ENCODE measurements around the gene PCNT. TPM values are rescaled to one million over a fixed set of nuclear protein-coding genes. Genes with fewer than 3 reads are reported as not detected.

PCNT gene
- total and polyA plus RNA-seq, 7 donors, result 99.4 to 642 (median 248) TPM

GRCh38 chr21:46374761-46375389, 50.9 kb downstream of the PCNT start:
- Histone ChIP-seq H3K4me3 (peak overlapping the region; percentile 60), H3K36me3 (ENCODE audit: insufficient read depth in 1 of 2, low read depth in 1 of 2) (peaks cover 2 to 27% of the 10 kb centered on the region in 2 donors), H3K4me1 (peaks cover 45% of the 10 kb centered on the region), H3K9me3 (no peaks in the 10 kb centered on the region), H3K27ac (peak overlapping the region; percentile 96), H3K27me3 (ENCODE audit: insufficient read depth in 3 of 3, low read length in 2 of 3) (no peaks in the 10 kb centered on the region)
- intact Hi-C loops (cut with DNase I), result no loop called here
- DNase-seq, result peak in 1 of 2 donors; percentile 85
- peak; percentile 70 to 83 (median 74) for ATAC-seq
- TF ChIP-seq CTCF (IDR thresholded peaks at IDR 0.05), result no peak
- WGBS, 3 donors, result 20 to 40% (median 30%) methylated on average over 18 to 21 of the region's 21 CpGs

GRCh38 chr21:46375560-46376230, 51.7 kb downstream of the PCNT start:
- intact Hi-C loops (cut with DNase I), result loop anchor here in 1 of 2 donors (2.0 kb wide), 2 partner anchors 17 to 27 kb away; no protein-coding TSS in a partner anchor
- no peak for TF ChIP-seq CTCF (IDR thresholded peaks at IDR 0.05)
- ATAC-seq (peak; percentile 57 to 78 (median 64)), DNase-seq (peak; percentile 76 to 93)
- Histone ChIP-seq H3K27ac (peak overlapping the region; percentile 96), H3K27me3 (ENCODE audit: insufficient read depth in 3 of 3, low read length in 2 of 3) (no peaks in the 10 kb centered on the region), H3K4me3 (peak overlapping the region; percentile 60), H3K4me1 (peaks cover 51% of the 10 kb centered on the region), H3K36me3 (ENCODE audit: insufficient read depth in 1 of 2, low read depth in 1 of 2) (peaks cover 2 to 27% of the 10 kb centered on the region in 2 donors), H3K9me3 (no peaks in the 10 kb centered on the region)
- WGBS, 3 donors, result 20 to 38% (median 38%) methylated on average over 32 of the region's 32 CpGs

- WGBS, 3 donors, result 36 to 54% (median 44%) methylated on average over 10 of the region's 10 CpGs
- H3K27ac ChIP-seq, result peak overlapping the region; percentile 96
- ATAC-seq, result peak in 3 of 4 donors; percentile 21 to 33 (median 27)
- peak overlapping the region; percentile 60 for H3K4me3 ChIP-seq
- intact Hi-C loops (cut with DNase I), result loop anchor here in 1 of 2 donors (2.0 kb wide), 2 partner anchors 17 to 27 kb away; no protein-coding TSS in a partner anchor
- no peaks in the 10 kb centered on the region for H3K9me3 ChIP-seq
- TF ChIP-seq CTCF (IDR thresholded peaks at IDR 0.05), result no peak
- H3K36me3 ChIP-seq (ENCODE audit: insufficient read depth in 1 of 2, low read depth in 1 of 2), result peaks cover 2 to 27% of the 10 kb centered on the region in 2 donors
- DNase-seq, result peak in 1 of 2 donors; percentile 76
- H3K4me1 ChIP-seq, result peaks cover 54% of the 10 kb centered on the region
- H3K27me3 ChIP-seq (ENCODE audit: insufficient read depth in 3 of 3, low read length in 2 of 3), result no peaks in the 10 kb centered on the region
Observed at GRCh38 chr21:46376231-46376628, 52.3 kb downstream of the PCNT start.

- ATAC-seq, result no peak
- DNase-seq, result peak in 1 of 2 donors; percentile 60
- no peak for TF ChIP-seq CTCF (IDR thresholded peaks at IDR 0.05)
- no peaks in the 10 kb centered on the region for H3K27me3 ChIP-seq (ENCODE audit: insufficient read depth in 3 of 3, low read length in 2 of 3)
- peak overlapping the region; percentile 60 for H3K4me3 ChIP-seq
- peaks cover 59% of the 10 kb centered on the region for H3K4me1 ChIP-seq
- peaks cover 7 to 28% of the 10 kb centered on the region in 2 donors for H3K36me3 ChIP-seq (ENCODE audit: insufficient read depth in 1 of 2, low read depth in 1 of 2)
- no peaks in the 10 kb centered on the region for H3K9me3 ChIP-seq
- peak overlapping the region; percentile 96 for H3K27ac ChIP-seq
- intact Hi-C loops (cut with DNase I), result loop anchor here in 1 of 2 donors (2.0 kb wide), 2 partner anchors 16 to 28 kb away; no protein-coding TSS in a partner anchor
- 53 to 61% (median 59%) methylated on average over 14 of the region's 14 CpGs for WGBS, 3 donors
Observed at GRCh38 chr21:46376856-46377453, 53.0 kb downstream of the PCNT start.

Data from psoas muscle (tissue), 8 donors.